GM19023 (cell line): Measurements from ENCODE around the gene JPH2.

Experiments used
- ATAC-seq: cut with Tn5 transposase; IDR thresholded peaks from one replicate; pipeline ENCODE4 v1.9.1; 2021; ENCODE audit warnings: mild to moderate bottlenecking, moderate library complexity; ENCODE audit not compliant: unreplicated experiment

The JPH2 gene

DNA sequence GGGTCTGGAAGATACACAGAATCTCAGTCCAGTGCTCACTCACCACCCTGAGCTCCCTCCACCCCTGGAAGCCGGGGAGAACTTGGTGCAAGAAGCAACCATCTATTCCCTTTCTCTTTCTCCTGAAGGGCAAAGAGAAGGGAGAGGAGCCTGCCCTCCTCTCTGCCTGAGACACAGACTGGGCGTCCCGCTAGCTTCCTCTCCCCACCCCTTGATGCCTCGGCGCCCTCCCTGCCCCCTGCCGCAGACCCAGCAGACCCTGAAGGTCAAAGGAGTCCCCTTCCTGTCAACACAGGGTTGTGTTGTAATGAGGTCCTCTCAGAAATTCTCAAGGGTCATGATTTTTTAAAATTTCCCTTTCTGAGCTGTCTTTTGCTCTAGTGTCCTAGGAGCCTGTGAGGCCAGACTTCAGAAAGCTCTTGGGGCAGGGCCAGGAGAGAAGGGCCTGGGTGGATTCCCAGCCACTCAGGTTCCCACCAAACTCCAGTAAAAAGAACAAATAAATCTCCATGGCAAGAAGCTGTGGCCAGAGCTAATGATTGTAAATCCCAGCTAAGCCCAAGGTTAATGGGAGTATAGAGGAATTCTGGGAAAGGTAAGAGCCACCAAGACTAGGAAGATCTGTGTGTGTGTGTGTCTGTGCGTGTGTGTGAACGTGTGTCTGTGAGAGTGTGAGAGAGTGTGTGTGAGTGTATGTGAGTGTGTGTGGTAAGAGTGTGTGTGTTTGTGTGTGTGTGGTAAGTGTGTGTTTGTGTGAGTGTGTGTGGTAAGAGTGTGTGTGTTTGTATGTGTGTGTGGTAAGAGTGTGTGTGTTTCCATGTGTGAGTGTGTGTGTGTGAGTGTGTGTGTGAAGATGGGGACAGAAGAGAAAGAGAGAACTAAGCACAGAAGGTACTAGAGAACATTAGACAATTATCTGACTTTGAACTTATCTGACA lies 1.1 kb upstream of the JPH2 start:
- ATAC-seq: no peak

DNA sequence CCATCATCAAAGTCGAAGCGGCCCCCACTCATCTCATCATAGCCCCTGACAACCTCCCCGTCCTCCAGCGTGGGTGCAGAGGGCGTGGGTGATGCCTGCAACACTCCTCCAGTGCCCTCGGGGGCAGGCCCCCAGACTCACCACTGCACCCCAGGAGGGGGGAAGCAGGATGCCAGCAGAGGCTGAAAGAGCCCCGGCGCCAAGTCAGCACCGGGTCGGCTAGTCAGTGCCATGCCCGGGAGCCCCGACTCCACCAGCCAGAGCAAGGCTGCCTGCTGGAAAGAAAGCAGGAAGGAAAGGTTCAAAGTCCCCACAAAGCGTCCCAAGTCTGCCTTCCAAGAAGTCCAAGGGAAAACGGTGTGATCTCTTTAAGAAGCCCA lies 324 bp downstream of the JPH2 start:
- no peak for ATAC-seq

DNA sequence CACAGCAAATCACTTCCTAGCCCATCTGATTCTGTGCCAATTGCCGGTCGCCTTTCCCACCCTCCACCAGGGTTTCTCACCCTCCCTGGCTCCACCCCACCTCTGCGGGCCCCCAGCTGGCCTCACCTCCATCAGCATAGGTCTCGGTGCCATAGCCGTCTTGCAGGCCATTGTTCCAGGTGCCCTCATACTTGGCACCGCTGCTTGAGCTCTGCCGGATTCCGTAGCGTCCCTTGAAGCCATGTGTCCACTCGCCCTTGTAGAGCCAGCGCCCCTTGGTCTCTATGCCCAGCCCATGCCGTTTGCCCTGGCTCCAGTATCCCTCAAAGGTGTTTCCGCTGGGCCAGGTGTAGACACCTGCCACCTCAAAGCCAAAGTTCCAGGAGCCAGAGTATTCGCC lies 787 bp downstream of the JPH2 start:
- ATAC-seq: no peak

DNA sequence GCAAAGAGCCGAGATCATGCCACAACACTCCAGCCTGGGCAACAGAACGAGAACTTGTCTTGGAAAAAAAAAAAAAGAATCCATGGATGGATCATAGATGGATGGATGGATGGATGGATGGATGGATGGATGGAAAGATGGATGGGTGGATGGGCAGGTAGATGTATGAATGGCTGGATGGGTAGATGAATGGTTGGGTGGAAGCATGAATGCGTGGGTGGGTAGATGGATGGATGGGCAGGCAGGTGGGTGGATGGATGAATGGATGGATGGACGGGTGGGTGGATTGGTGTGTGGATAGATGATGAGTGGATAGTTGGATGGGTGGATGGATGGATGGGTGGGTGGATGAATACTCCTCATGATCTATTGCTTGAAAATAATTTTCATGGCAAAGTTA lies 1.4 kb downstream of the JPH2 start:
- ATAC-seq: no peak

DNA sequence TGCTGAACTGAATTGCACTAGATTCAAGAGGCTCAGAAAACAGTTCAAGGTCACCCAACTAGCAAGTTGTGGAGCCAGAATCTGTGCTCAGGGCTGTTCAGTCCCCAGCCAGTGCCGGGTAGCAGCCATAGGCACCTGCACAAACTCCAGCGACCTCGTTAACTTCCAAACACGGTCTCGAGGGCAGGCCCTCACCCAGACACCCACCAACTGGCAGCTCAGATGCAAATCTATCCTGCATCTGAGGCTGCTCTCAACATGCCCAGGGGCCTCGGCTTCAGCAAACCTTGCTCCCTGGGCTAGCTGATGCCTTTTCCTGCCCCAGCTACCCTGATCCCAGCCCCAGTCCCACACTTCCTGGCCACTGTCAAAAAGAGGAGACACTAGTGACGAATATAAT lies 3.7 kb downstream of the JPH2 start:
- ATAC-seq: no peak

DNA sequence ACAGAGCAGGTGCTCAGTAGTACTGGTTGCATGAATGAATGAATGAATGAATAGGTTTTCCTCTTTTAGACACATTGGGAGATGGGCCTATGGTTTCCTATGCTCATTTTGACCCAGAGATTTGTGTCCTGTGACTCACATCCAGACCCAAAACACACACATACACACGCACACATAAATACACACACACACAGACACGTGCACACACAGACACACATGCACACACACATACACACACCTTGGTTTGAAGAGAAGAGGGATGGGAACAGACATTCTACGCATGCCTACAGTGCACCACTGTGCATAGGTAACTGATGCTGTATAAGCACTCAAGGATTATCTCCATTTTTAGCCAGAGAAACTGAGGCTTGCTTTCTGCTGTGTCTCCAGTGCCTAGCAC lies 4.1 kb downstream of the JPH2 start:
- ATAC-seq: no peak

DNA sequence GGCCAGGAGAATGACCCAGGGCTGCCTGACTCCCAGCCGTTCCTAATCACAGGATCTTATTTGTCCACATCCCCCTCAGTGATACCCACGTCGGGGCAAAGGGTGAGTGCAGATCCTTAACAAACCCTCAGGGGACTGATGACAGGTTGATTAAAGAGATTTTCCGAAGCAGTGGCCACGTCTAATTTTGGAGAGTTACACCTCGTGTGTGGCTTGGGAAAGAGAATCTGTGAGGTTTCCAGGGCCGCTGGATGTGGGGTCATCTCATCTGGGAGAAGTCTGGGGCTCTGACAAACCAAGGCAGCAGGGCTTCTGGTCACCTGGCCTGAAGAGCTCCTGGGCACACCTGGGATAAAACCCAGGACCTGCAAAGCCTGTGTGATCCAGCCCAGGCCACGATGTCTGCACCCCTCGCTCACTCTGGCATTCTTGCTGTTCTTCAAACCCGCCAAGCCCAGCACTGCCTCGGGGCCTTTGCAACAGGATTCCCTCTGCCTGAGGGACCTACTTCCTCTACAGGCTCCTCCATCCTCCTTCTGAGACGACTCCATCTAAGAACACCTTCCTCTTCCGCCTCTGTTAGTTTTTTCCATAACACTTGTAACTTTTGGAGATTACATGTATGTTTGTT lies 4.7 kb downstream of the JPH2 start:
- ATAC-seq: no peak

DNA sequence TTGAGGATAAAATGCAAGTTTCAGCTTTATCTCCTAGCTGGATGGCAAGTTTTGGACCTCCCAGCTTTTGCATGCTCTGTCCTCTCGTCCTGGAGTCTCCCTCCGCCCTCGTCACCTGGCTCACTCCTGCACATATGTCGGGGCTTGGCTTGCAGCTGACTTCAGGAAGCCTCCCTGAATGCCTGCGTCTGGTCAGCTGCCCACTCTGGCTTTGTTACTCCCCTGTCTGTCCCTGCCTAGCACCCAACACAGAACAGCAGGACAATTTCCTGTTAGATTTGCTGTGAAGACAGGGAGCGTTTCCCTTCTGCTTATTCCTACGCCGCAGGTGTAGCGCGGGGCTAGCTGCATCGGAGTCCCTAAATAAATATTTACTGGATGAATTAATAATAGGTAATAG lies 5.4 kb downstream of the JPH2 start:
- ATAC-seq: no peak

DNA sequence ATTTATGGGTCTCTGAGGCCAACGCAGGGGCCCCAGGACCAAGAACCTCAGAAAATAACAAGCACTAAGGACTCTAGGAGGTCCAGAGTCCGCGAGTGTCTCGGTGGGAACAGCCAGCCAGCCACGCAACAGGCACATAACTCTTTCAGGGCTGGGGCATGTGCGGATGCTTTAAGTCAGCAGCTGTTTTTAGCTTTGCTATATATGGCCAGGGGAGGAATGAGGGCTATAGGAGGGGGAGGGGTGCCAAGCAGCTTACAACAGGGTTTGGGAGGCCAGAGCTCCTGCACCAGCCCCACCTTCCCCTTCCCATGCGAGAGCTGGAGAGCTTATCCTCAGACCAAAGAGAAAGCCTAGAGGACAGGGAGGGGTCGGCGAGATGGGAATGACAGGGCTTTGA lies 6.2 kb downstream of the JPH2 start:
- no peak for ATAC-seq

DNA sequence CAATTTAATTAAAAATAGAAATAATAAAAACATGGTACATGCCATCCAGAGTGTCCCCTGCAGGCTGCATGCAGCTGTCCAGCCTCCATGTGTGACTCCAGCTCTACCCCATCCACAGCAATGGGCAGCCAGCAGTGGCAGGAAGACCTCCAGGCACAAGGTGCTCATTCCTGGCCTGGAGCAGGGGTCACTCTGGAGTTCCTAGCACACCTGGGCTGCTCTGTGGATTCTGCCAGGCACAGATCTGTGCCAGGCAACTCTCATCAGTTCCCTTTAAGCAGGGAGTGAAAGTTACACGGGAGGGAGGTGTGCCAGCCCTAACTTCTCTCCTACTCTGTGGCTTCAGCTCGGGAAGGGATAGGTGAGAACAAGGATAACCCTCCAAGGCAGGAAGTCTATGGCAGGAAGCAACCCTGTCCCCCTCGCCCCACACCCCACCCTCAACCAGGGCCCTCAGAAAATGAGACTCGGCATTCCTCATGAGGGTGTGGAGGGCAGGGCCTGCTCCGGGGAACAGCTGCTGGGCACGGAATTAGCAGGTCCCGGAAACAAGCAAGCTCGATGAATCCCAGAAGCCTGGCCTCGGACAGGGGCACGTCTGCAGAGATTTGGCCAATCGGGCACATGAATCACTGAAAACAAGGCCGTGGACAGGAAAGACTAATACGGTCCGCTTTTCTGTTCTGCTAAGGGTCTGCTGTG lies 10.0 kb downstream of the JPH2 start:
- no peak for ATAC-seq

DNA sequence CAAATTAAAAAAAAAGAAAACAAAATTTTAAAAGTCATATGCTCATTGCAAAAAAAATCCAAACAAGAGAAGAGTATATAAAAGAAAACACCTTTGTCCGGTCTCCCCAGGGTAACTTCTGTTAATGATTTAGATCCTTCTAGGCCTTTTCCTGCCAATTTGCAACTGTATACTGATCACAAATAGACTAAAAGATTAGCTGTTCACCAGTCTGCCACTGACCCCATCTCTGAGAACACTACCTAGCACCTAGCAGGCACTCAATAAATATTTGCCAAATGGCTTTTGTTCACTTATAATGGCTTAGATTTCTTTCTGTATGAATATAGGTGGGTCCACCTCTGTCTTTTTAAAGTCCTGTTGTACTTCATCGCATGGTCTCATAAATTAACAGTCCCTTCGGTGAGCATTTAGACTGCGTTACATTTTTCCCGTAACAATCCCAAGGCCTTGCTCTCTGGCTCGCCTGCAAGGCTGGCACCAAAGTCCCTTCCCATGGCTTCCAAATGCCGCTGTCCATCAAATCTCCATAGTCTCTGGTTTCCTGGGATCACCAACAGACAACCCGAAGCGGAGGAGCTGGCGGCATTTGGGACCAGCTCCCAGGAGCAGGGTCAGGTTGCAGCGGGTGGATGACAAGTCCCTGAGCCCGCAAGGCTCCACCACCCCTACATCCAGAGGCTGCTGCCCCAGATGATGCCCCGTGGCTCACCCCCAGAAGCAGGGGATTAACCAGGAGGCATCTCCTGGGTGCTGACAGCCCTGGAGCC lies 11.8 kb downstream of the JPH2 start:
- no peak for ATAC-seq

DNA sequence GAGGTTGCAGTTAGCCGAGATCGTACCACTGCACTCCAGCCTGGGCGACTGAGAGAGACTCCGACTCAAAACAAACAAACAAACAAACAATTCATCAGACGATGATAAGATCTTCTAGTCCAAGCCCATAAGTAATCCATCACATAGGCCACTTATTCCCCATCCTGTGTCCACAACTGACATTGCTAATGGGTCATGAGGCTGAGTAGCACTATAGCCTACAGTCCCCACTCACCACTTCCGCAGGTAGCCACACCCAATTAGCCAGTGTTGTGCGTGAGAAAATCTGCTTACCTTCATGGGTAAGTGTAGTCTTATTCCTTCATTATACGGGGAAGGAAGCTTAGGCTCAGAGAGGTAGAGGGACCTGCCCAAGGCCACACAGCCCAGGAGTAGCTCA lies 13.1 kb downstream of the JPH2 start:
- no peak for ATAC-seq

DNA sequence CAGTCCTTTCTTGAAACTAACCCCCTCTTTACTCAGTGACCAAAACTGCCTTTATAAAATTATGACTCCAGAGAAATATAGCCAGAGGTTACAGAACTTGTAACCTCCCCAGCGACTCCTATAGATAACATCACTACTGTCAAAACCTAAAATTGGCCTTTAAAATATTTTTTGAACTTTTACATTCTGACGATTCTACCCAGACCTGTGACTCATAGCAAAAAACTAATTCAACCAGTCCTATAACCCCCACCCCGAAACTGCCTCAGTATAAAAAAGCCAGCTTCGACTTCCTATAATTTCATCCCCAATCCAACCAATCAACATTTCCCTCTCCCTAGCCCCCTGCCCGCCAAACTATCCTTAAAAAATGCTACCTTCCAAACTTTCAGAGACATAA lies 13.9 kb downstream of the JPH2 start:
- ATAC-seq: no peak

DNA sequence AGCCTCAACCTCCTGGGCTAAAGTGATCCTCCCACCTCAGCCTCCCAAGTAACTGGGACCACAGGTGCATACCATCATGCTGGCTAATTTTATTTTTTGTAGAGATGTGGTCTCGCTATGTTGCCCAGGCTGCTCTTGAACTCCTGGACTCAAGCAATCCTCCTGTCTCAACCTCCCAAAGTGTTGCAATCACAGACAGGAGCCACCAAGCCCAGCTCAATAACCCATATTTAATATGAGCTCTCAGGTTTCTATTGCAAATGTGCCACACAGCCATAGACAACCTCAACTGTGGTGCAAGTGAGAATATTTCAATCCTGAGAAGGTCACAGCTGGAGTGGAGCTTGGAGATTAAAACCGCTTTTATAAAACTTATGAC lies 14.4 kb downstream of the JPH2 start:
- no peak for ATAC-seq

DNA sequence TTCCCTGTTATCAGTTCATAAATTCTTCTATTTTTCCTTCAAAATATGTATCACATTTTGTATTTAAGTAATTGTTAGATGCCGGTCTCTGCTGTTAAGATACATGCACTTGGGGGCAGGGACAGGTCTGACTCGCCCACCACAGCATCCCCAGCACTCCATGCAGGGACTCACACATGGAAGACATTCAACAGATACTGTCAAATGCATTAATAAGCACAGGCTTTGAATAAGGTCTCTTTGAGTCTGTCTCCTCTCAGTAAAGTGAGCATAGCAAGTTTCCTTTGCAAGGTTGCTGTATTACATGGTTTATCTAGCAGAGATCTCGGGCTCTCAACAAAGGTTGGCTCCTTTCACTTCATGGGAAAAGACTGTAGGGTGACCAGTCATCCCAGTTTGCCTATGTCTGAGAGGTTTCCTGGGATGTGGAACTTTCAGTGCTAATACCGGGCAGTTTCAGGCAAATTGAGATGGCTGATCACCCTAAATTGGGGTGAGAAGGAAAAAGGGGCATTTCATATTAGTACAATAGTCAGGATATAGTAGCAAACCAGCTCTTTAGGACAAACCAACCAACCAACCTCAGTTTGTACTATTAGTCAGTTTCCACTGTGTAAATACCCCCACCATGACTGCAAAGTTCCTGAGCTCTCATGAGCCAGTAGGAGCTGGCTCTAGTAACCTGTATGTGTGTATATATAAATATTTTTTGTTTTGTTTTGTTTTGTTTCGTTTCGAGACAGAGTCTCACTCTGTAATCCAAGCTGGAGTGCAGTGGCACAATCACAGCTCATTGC lies 15.0 kb downstream of the JPH2 start:
- no peak for ATAC-seq

DNA sequence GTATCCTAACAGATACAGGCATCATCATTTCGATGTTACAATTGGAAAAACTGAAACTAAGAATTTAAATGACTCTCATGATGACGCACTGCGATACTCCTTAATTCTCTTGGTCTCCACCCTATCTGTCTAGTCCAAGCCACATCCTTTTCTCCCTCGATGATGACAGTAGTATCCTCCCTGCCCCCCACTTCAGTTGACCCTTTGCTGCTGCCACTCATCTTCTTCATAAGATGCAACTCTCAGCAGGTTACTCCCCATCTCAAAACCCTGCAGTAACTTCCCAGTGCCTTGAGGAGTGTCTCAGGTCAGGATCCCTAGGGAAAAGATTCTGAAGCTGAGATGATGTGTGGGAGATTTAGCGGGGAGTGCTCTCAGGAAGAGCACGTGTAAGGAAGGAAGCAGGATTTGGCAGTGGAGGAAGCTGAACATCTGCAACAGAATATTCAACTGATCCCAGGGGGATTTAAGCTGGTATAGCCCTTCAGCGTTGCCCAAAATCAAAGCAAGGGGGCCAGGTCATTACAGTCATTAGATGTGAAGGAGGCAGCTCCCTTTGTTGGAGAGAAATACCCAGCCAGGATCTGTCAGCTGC lies 16.1 kb downstream of the JPH2 start:
- no peak for ATAC-seq

DNA sequence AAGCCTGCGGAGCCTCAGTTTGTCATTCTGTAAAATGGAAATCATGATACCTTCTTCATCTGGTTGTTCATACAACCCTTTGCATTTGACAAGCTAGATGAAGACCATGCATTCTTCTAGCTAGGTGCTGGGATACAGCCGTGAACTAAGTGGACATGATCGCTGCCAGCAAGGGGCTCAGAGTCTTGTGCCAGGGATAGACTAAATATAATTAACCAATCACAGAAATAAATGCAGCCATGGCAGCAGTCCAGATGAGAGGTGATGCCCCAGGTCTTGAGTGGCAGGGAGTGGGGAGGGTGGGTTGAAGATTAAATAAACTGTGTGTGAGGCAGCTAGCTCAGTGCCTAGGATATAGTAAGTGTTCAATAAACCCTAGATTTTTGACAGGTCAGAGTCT lies 19.3 kb downstream of the JPH2 start:
- ATAC-seq: no peak

DNA sequence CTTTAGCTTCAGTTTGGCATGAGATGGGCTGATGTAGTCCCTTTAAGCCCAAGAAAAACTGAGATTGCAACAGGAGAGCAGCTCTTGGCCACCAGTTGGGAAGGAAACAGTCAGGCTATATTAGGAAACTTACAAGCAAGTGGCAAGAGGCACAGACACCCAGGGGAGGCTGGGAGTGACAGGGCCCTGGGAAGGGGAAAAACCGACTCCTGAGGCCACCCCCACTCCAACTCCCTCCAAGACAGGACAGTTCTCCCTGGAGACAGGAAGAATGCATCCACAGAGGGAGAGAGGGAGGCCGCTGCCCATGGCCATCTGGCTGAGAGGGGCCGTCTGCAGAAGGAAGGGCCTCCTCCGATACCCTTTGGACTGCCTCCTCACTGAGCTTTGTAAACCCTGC lies 20.5 kb downstream of the JPH2 start:
- no peak for ATAC-seq

DNA sequence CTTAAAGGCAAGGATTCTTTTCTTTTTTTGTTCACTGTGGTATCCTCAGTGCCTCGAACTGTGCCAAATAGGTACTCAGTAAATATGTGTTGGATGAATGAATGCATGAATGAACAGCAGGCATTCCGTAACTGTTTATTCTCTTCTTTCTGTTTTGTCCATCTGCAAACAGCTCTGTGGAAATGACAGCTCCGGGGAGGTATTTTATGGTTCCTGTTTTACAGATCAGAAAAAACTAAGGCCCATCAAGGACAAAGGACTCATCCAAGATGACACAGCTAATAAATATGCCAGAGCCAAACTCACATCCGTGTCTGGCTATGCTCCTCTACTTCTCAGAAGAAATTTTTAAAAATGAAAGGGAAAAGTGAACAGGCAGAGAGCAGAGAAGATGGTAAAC lies 21.0 kb downstream of the JPH2 start:
- no peak for ATAC-seq

DNA sequence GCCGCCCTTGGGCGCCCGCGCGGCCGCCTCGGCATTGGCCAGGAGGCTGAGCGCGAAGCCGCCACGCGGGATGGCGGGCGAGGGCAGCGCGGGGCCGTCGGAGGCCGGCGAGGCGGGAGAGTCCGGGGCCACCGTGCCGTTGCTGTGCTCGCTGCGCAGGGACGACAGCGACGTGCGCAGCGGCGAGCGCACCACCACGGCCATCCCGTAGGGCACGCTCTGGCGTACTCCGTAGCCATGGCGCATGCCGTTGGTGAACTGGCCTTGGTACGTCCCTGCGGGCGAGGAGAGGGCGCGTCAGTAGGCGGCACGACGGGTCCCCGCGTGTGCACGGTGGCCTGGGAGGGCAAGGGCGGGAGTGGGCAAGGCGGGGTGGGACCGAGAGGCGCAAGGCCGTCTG lies 26.9 kb downstream of the JPH2 start:
- ATAC-seq: no peak
